GM18870 (cell line): ENCODE measurements around the gene ITPR2.

Source experiments
- ATAC-seq: cut with Tn5 transposase; IDR thresholded peaks from one replicate; pipeline ENCODE4 v1.9.1; 2021; ENCODE audit warnings: moderate library complexity; ENCODE audit not compliant: unreplicated experiment

Gene ITPR2

GRCh38 chr12:26535826-26536225 is 297.2 kb downstream of the ITPR2 start:
- no peak for ATAC-seq

GRCh38 chr12:26534071-26534470 is 298.9 kb downstream of the ITPR2 start:
- ATAC-seq = no peak

GRCh38 chr12:26533211-26533610 is 299.8 kb downstream of the ITPR2 start:
- no peak for ATAC-seq

GRCh38 chr12:26530461-26530860 is 302.5 kb downstream of the ITPR2 start:
- ATAC-seq = no peak

- ATAC-seq = no peak
Measured at GRCh38 chr12:26528943-26529342, 304.1 kb downstream of the ITPR2 start.

- no peak for ATAC-seq
Measured at GRCh38 chr12:26527682-26528081, 305.3 kb downstream of the ITPR2 start.

- no peak for ATAC-seq
Measured at GRCh38 chr12:26524862-26525465, 308.0 kb downstream of the ITPR2 start.

GRCh38 chr12:26523708-26524150 is 309.3 kb downstream of the ITPR2 start:
- no peak for ATAC-seq

- ATAC-seq = peak; percentile 55
Measured at GRCh38 chr12:26520869-26521268, 312.1 kb downstream of the ITPR2 start.

- ATAC-seq = no peak
Measured at GRCh38 chr12:26520109-26520508, 312.9 kb downstream of the ITPR2 start.

- no peak for ATAC-seq
Measured at GRCh38 chr12:26519462-26519861, 313.5 kb downstream of the ITPR2 start.

GRCh38 chr12:26517320-26517719 is 315.7 kb downstream of the ITPR2 start:
- ATAC-seq = peak; percentile 75

GRCh38 chr12:26514364-26514763 is 318.6 kb downstream of the ITPR2 start:
- ATAC-seq = no peak

GRCh38 chr12:26513363-26514043 is 319.5 kb downstream of the ITPR2 start:
- no peak for ATAC-seq

- ATAC-seq = no peak
Measured at GRCh38 chr12:26512213-26512612, 320.8 kb downstream of the ITPR2 start.

- ATAC-seq = no peak
Measured at GRCh38 chr12:26510354-26510674, 322.7 kb downstream of the ITPR2 start.

GRCh38 chr12:26507613-26508012 is 325.4 kb downstream of the ITPR2 start:
- ATAC-seq = no peak

GRCh38 chr12:26499979-26500640 is 332.9 kb downstream of the ITPR2 start:
- no peak for ATAC-seq

- ATAC-seq = no peak
Measured at GRCh38 chr12:26496170-26496569, 336.8 kb downstream of the ITPR2 start.

- ATAC-seq = no peak
Measured at GRCh38 chr12:26493656-26494055, 339.3 kb downstream of the ITPR2 start.

- no peak for ATAC-seq
Measured at GRCh38 chr12:26492406-26492805, 340.6 kb downstream of the ITPR2 start.

GRCh38 chr12:26489908-26490307 is 343.1 kb downstream of the ITPR2 start:
- ATAC-seq = no peak
